ENCODE results near the gene RNF212. TPM values are rescaled to one million over a fixed set of nuclear protein-coding genes. Genes with fewer than 3 reads are reported as not detected.

The RNF212 gene
- total RNA-seq, 1 experiment from 2014 or later, result not detected

- CTCF ChIA-PET, result no interaction called here
- no peaks in the 10 kb centered on the region; the same call in 1 of the 2 replicates for H3K27me3 ChIP-seq (replicated peaks; ENCODE audit: control insufficient read depth, insufficient read depth, low read length)
- intact Hi-C loops (cut with micrococcal nuclease; ENCODE audit: unreplicated experiment), result no loop called here
- DNase-seq, result no peak
- Mint-ChIP-seq H3K27ac (ENCODE audit: unreplicated experiment) (no peak overlapping the region), H3K4me1 (ENCODE audit: low read depth, unreplicated experiment) (peaks cover 6% of the 10 kb centered on the region), H3K9me3 (ENCODE audit: unreplicated experiment) (no peaks in the 10 kb centered on the region), H3K4me3 (ENCODE audit: unreplicated experiment) (no peak overlapping the region), H3K27me3 (ENCODE audit: insufficient read depth, unreplicated experiment) (peaks cover 3% of the 10 kb centered on the region), H3K36me3 (ENCODE audit: insufficient read depth, unreplicated experiment) (no peaks in the 10 kb centered on the region)
- POLR2A ChIA-PET, result no interaction called here
- no peaks in the 10 kb centered on the region for H3K4me1 ChIP-seq
- H3K4me3 ChIP-seq (ENCODE audit: low read depth, low read length), result no peak overlapping the region
- no peaks in the 10 kb centered on the region for H3K9me3 ChIP-seq
- no peaks in the 10 kb centered on the region for H3K36me3 ChIP-seq (ENCODE audit: control insufficient read depth, insufficient read depth, low read length)
- TF ChIP-seq CTCF (IDR thresholded peaks at IDR 0.05; ENCODE audit: insufficient read depth in 1 of 2, low read depth in 1 of 2, low read length in 1 of 2, severe bottlenecking in 1 of 2, unreplicated experiment in 1 of 2), result no peak
- BruUV-seq (replicated peaks), result no TSS peak
Observed at GRCh38 chr4:1099684-1100335, 13.6 kb downstream of the RNF212 start.

GRCh38 chr4:1099270-1099669 is 14.1 kb downstream of the RNF212 start:
- no peaks in the 10 kb centered on the region for H3K9me3 Mint-ChIP-seq (ENCODE audit: unreplicated experiment)
- Histone ChIP-seq H3K27me3 (replicated peaks; ENCODE audit: control insufficient read depth, insufficient read depth, low read length) (no peaks in the 10 kb centered on the region; the same call in 1 of the 2 replicates), H3K4me1 (no peaks in the 10 kb centered on the region), H3K4me3 (ENCODE audit: low read depth, low read length) (no peak overlapping the region), H3K36me3 (ENCODE audit: control insufficient read depth, insufficient read depth, low read length) (no peaks in the 10 kb centered on the region), H3K9me3 (no peaks in the 10 kb centered on the region)
- POLR2A ChIA-PET, result no interaction called here
- peaks cover under 1% of the 10 kb centered on the region for H3K36me3 Mint-ChIP-seq (ENCODE audit: insufficient read depth, unreplicated experiment)
- H3K4me3 Mint-ChIP-seq (ENCODE audit: unreplicated experiment), result no peak overlapping the region
- CTCF ChIA-PET, result no interaction called here
- no peak for TF ChIP-seq CTCF (IDR thresholded peaks at IDR 0.05; ENCODE audit: insufficient read depth in 1 of 2, low read depth in 1 of 2, low read length in 1 of 2, severe bottlenecking in 1 of 2, unreplicated experiment in 1 of 2)
- H3K4me1 Mint-ChIP-seq (ENCODE audit: low read depth, unreplicated experiment), result peaks cover 6% of the 10 kb centered on the region
- H3K27ac Mint-ChIP-seq (ENCODE audit: unreplicated experiment), result no peak overlapping the region
- H3K27me3 Mint-ChIP-seq (ENCODE audit: insufficient read depth, unreplicated experiment), result peaks cover 3% of the 10 kb centered on the region
- no peak for DNase-seq
- no TSS peak for BruUV-seq (replicated peaks)
- intact Hi-C loops (cut with micrococcal nuclease; ENCODE audit: unreplicated experiment), result no loop called here

GRCh38 chr4:1098311-1098925 is 14.9 kb downstream of the RNF212 start:
- Histone ChIP-seq H3K36me3 (ENCODE audit: control insufficient read depth, insufficient read depth, low read length) (no peaks in the 10 kb centered on the region), H3K27me3 (replicated peaks; ENCODE audit: control insufficient read depth, insufficient read depth, low read length) (no peaks in the 10 kb centered on the region; the same call in 1 of the 2 replicates), H3K9me3 (no peaks in the 10 kb centered on the region), H3K4me3 (ENCODE audit: low read depth, low read length) (no peak overlapping the region), H3K4me1 (no peaks in the 10 kb centered on the region)
- no peak overlapping the region for H3K4me3 Mint-ChIP-seq (ENCODE audit: unreplicated experiment)
- ChIA-PET POLR2A (no interaction called here), CTCF (no interaction called here)
- H3K36me3 Mint-ChIP-seq (ENCODE audit: insufficient read depth, unreplicated experiment), result peaks cover 4% of the 10 kb centered on the region
- H3K27ac Mint-ChIP-seq (ENCODE audit: unreplicated experiment), result no peak overlapping the region
- H3K9me3 Mint-ChIP-seq (ENCODE audit: unreplicated experiment), result no peaks in the 10 kb centered on the region
- H3K27me3 Mint-ChIP-seq (ENCODE audit: insufficient read depth, unreplicated experiment), result peaks cover 3% of the 10 kb centered on the region
- intact Hi-C loops (cut with micrococcal nuclease; ENCODE audit: unreplicated experiment), result no loop called here
- BruUV-seq (replicated peaks), result no TSS peak
- TF ChIP-seq CTCF (IDR thresholded peaks at IDR 0.05; ENCODE audit: insufficient read depth in 1 of 2, low read depth in 1 of 2, low read length in 1 of 2, severe bottlenecking in 1 of 2, unreplicated experiment in 1 of 2), result no peak
- DNase-seq, result no peak
- peaks cover 6% of the 10 kb centered on the region for H3K4me1 Mint-ChIP-seq (ENCODE audit: low read depth, unreplicated experiment)
